ENCODE measurements around the gene EPHA6. TPM values are rescaled to one million over a fixed set of nuclear protein-coding genes. Genes with fewer than 3 reads are reported as not detected.

EPHA6 gene
- total RNA-seq, result 3.2 TPM

DNA sequence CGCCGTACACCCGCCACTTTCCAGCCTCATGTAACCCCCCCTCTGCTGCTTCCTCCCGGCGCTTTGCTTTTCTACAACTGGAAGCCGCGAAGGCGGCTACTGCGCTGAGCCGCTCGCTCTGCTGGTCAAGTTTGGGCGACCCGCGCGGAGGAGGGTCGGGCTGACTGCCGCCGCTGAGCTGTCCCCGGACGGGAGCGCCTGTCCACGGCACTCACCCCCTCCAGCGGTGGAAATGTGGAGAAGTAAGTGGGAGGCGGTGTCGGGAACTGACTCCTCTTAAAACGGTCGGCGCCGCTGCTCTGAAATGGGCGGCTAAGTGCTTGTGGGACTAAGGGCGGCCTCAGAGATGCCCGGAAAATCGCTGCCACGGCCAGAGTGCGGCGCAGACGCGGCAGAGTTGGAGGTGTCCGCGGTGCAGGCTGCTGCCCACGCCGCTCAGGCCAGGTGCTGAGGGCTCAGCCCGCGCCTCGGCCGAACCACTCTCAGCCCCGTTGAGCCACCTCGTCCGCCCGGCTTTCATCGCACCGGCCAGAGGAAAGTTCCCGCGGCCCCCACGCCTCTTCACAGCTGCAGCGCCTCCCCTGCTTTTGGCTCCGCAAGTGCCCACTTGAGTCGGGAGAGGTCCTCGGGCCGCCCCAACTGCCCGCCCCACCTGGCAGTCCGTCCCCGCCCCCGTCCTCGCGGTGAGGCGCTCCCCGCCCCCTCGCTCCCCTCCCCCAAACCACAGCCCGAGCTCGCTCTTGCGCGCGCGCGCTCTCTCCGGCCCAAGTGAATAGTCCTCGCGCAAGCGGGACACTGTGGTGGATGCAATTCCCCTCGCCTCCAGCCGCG lies at the start of gene EPHA6:
Gene EPHA6, plus strand, starts transcription at position 775 of the 831 bp plus-strand sequence.

DNA sequence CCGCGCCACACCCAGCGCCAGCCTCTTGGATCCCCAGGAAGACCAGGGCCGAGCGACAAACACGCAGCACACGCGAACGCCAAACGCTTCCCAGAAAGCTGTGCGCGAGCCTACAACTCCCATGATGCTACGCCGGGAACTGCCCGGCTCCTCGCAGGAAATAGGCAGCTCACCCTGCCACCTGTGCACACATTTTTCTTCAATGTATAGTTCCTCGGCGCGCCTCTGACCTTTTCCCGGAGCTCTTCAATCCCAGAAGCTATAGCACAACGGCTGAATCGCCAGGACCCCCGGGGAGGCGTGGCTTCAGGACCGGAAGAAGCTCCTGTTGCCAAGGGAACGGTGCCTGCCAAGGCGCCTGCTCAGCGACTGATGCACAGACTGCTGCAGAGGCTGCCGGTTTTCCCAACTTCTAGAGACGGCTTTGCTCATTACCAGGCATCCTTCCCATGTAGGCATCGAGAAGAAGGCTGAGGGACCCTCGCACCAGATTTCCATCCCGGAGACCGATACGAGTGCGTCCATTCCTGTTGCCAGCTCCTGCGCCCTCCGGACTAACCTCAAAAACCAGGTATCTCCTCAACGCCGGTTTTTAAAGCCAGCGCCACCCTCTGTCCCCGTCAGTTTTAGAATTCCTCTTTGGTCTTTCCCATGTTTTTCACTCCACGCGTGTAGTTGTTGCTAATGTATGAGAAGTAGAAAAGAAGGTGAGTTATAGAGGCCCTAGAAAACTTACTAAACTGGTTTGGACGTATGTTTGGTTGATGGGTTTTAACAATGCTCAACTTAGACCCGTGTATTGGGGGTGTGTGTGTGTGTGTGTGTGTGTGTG lies 950.2 kb downstream of the EPHA6 start, which contains the start of gene ARL6:
Gene ARL6, plus strand, starts transcription at position 352 of the 832 bp plus-strand sequence. CDS start 3,350 bp downstream, outside the sequence.

